ENCODE results near the gene UGT1A9.
"Not testable (repeated sequence)": the region's sequence is repeated elsewhere in the genome, so short reads cannot be mapped to it uniquely, and the experiment has no call there.

- not testable (repeated sequence) for TF ChIP-seq EZH2 (IDR thresholded peaks at IDR 0.05; ENCODE audit: insufficient read depth, poor library complexity, severe bottlenecking); EZH2phosphoT487 (IDR thresholded peaks at IDR 0.05; ENCODE audit: insufficient read depth, low read depth)
These were observed 29.1 kb downstream of the UGT1A9 start for GRCh38 chr2:233700842-233701241.
